ENCODE results near the gene ZNF438.
"Not testable (repeated sequence)": the region's sequence is repeated elsewhere in the genome, so short reads cannot be mapped to it uniquely, and the experiment has no call there.

ZNF438 gene

DNA sequence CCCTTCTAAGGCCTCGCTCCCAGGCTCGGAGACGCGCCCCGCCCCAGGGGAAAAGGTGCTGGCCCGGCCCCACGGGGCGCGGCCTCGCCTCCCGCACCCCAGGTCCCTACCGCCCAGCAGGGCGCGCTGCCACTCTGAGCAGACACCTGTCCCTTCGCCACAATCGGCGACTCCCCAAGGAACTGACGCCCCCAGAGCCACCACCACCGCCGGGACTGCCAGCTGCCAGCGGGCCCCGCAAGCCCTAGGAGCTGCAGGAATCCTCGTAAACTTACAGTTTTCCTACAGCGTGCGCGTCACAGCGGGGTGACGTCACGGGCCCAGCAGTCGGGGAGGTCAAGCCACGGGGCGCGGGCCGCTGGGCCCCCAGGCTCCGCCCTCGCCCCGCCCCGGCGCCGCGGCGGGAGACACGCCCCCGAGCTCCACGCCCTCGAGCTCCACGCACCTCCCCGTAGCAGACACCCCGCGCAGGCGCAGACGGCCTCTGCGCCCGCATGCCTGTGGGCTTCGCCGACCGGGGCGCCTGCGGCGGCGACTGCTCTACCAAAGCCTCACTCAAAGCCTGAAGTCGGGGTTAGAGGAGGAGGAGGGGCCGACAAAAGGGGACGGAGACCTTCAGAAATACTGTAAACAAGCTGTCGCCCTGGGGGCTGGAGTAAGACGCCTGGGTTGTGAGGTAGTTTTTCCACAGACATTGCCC, at the start of gene ZNF438:
TSS of gene ZNF438 (minus strand) at position 308 of the 700 bp plus-strand sequence. CDS start 154,831 bp downstream, outside the sequence.
- peak; percentile 70 for DNase-seq (ENCODE audit: low read depth)

- DNase-seq (ENCODE audit: low read depth) = no peak
Measured at GRCh38 chr10:31076610-31076988, 44.9 kb upstream of the ZNF438 start.

DNA sequence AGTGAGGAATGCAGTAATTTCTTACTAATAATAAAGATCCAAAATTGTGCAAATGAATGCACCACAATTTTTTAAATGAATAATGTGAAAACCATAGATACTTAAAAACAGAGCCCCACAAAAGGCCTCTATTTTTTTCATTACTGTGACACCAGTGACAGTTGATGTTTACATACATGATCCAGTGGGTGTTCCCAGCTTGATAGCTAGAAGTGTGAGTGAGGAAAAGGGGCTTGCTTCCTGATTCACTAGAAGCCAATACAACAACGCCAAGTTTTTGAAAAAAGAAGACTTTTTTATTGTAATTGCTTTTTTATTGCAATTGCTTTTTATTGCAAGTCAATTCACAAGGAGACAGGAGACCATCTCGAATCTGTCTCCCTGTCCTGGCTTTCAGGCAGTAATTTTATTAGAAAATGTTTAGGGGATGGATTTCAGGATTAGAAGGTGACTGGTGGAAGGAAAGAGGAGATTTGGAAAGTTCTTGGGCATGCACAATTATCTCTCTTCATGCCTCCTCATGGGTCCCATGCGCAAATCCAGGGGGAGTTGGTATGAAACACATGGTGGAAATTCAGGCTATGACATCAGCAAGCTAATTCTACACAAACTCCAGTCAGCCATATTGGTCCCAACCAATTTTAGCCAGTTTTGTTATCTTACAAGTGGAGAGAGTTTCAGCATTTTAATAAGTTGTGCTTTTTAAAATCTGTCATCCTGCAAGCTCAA, 44.4 kb upstream of the ZNF438 start:
- DNase-seq (ENCODE audit: low read depth) = no peak

GRCh38 chr10:31075434-31075833, 43.8 kb upstream of the ZNF438 start:
- DNase-seq (ENCODE audit: low read depth) = no peak

GRCh38 chr10:31074722-31075086, 43.0 kb upstream of the ZNF438 start:
- DNase-seq (ENCODE audit: low read depth) = no peak

DNA sequence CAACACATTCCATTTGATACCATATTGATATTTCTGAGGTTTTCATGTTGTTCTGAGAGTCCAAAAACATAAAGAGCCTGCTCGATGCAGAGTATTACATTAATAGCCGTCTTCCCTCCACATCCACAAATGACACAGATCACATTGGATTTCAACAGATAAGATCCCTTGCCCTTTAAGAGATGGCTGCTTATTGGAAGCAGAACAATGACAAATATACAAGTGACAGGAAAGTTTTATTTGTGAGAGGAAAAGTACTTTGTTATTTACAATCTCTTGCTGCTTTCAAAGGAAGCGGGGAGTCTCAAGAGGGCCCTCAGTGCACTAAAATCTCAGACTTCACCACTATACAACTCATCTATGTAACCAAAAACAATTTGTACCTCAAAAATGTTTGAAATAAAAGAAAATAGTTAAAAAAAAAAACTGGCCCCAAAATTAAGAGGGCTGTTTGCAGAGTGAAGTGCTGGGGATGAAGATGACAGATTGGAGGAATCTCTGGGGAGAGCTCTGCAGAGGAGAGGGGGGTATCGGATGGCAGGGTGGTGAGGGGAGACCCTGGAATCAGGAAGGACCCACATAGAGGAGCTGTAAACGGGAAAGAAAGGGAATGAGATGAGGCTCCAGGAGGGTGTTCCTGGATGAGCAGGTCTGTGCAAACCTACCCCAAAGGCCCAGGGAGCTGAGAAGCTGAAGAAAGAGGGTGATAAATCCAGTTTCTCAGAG, 42.5 kb upstream of the ZNF438 start:
- DNase-seq (ENCODE audit: low read depth) = no peak

- DNase-seq (ENCODE audit: low read depth) = no peak
Measured at GRCh38 chr10:31073211-31073610, 41.5 kb upstream of the ZNF438 start.

DNA sequence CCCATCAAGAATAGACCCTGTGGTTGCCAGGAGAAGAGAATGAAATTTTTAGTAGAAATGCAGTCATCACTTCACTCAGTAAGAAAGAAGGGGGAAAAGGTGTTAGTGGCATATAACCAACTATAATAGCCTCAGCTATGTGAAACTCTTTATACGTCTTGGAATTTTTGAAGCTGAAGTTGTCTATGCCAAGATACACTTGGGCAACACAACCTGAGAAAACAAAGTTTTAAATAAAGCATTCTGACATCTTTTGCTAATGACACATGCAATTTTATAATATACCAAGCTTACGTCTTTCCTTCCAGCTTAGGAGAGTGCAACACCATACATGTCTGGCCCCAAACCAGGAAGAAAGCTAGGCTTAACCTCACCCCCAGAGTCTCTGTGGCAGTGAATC, 40.8 kb upstream of the ZNF438 start:
- no peak for DNase-seq (ENCODE audit: low read depth)

DNA sequence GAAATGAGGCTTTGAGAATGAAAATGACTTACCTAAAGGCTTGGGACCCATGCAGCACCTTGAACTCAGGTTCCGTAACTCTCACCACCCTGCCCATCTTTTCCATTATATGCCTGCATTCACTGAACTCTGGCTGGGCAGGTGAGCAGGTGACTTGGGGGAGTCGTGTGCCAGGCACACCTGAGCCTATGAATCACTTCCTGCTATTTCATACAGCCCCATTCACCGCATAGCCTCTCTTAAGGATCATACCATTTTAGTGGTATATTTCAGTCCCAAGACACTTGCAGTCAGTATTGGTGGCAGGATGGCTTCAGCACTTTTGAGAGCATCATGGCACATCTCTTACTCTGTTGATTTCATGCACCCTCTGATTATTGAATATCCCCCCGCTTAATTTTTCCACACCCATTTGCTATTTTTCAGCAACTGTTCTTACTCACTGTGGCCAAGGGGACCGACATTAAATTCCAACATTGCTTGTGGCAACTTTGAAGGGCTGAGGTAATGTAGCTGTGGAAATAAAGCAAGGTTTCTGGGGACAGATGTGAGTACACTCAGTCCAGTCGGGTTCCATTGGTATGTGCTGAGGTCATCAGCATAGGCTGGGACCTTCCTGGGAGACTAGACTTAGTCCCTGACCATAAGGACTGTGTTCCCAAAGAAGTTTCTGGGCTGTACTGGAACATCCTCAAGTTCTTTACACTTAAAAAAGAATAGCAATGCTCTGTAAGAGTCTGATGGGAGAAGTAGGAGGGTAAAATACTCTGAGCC, 39.8 kb upstream of the ZNF438 start:
- DNase-seq (ENCODE audit: low read depth) = no peak

- no peak for DNase-seq (ENCODE audit: low read depth)
Measured at GRCh38 chr10:31070691-31071090, 39.0 kb upstream of the ZNF438 start.

DNA sequence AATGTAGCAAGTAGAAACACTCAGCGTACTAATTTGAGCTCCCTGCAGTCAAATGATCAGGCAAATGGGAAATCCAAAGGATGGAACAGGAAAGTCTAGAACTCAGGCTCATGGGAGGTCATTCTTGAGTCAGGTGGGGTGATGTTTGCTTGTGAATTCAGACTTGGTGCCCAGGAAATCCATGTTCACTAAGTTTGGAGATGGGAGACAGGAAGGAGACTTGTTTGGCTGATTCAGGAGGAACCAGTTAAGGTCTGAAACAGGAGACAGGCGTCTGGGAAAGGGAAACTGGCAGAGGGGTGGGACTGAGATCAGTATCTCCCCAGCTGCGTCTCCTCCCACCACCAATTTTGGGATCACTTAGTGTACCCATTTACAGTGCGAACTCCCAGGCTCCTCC, 38.4 kb upstream of the ZNF438 start:
- no peak for DNase-seq (ENCODE audit: low read depth)

DNA sequence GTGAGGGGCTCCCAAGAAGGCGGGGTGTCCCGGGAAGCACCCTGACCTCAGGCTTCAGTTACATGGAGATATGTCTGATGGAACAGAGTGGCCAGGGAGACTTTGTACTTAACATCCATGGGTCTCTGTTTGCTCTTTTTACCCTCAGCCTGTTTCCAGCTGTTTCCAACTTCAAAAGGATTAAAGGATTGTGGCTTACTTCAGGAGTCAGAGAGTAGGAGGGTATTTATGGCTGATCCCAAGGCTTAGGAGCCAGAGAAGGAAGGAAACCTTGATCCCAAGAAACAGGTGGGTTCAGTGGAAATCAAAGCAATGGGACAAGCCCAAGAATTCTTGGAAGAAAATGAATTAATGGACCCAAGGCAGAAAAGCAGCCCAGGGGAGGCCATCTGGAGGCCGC, 37.7 kb upstream of the ZNF438 start:
- DNase-seq (ENCODE audit: low read depth) = no peak

DNA sequence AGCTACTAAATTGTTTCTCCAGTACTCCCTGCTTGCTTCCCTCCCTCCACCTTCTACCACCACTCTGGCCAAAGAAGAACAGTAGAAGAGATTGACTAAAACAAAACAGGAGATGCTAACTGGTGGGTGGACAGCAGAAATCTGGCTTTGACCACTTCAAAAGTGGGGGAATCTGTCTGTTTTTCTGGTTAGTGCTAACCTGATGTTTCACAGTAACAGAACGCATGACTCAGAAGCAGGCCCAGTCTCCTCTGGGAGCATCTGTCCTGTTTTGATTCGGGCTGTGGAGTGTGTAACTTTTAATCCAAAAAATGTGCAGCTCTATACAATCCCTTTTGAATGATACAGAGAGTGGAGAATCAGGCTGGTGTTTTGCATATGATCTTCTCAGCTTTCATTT, 32.7 kb upstream of the ZNF438 start:
- no peak for DNase-seq (ENCODE audit: low read depth)

- no peak for DNase-seq (ENCODE audit: low read depth)
Measured at GRCh38 chr10:31063841-31064240, 32.2 kb upstream of the ZNF438 start.

DNA sequence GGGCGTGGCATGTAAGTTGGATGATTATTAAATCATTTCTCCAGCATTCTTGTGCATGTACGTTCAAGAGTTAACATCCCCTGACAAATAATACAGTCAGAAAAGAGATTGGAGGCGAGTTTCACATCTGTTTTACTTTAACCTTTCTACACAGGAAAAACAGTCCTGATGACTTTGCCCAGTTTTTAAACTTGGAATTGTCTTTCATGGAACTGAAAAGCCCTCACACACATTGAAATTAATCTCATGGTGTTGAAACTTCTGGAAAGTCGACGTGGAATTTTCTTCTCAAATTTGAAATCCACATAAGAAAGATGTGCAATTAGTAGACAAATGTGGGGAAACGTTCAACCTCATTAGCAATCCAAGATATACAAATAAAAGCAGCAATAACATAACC, 31.2 kb upstream of the ZNF438 start:
- DNase-seq (ENCODE audit: low read depth) = no peak

GRCh38 chr10:31061941-31062340, 30.3 kb upstream of the ZNF438 start:
- DNase-seq (ENCODE audit: low read depth) = no peak

- DNase-seq (ENCODE audit: low read depth) = no peak
Measured at GRCh38 chr10:31058795-31059703, 27.4 kb upstream of the ZNF438 start.

DNA sequence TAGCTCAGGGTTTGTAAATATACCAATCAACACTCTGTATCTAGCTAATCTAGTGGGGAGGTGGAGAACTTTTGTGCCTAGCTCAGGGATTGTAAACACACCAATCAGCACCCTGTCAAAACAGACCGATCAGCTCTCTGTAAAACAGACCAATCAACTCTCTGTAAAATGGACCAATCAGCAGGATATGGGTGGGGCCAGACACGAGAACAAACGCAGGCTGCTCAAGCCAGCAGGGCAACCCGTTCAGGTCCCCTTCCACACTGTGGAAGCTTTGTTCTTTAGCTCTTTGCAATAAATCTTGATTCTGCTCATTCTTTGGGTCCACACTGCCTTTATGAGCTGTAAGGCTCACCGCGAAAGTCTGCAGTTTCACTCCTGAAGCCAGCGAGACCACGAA, 25.0 kb upstream of the ZNF438 start:
- DNase-seq (ENCODE audit: low read depth) = not testable (repeated sequence)

GRCh38 chr10:31055573-31056251, 24.0 kb upstream of the ZNF438 start:
- DNase-seq (ENCODE audit: low read depth) = no peak

DNA sequence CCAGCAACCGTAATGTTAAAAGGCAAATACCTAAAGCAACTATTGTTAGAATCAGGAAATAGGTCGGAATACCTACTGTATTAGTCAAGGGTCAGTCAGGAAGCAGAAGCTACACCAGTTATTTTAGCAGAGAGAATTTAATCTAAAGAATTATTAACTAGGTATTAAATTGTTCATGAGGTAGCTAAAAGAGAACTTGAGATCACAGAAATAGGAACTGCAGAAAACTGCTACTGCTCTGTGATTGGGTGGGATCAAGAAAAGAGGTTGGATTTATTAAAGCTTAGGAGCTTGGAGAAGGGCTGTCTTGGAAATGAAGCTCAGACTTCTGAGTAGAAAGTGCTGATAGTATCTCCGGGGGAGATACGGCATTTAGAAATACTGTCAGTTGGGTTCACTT, 20.0 kb upstream of the ZNF438 start:
- DNase-seq (ENCODE audit: low read depth) = no peak

DNA sequence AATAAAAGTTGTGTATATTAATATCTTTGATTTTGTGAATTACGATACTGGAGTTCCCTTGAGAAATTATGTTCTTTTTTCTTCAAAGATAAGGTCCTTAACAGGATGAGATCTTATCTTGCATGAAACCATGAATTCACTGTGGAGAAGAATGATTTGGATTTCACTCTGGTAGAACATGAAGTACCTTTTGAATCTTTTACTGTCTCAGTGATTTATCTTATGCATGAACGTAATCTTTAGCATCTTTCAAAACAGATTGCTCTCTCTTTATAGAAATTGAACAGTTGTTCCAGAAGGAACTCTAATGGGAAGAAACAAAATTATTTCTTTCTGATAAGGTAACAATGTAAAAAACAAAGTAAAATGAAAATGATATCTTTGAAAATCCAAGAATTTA, 11.0 kb upstream of the ZNF438 start:
- no peak for DNase-seq (ENCODE audit: low read depth)

Measured in CMK (cell line).